Measurements from ENCODE around the gene IL1RAPL2.

Gene IL1RAPL2

DNA sequence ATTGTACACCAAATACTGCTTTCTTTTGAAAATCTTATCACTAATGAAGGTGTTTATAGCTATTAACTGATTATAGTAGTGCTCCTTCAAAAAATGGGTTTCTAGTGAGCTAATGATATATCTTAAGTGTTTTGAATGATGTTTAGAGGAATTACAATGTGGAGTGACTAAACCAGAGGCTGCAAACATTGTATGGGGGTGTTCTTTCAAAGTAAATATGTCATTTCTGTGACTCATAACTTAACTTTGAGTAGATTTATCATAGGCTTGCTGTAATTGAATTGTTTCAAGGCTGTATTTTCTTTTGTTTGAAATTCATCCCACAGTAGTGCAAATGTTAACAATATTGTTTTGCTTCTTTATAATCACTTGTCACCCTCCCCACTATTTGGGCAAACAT lies 141.6 kb downstream of the IL1RAPL2 start:
- DNase-seq: no peak
- no peak for TF ChIP-seq CTCF (IDR thresholded peaks at IDR 0.05; ENCODE audit: low read depth, low read length, missing control alignments)
- H3K27me3 ChIP-seq (replicated peaks): no peaks in the 10 kb centered on the region
- H3K36me3 ChIP-seq (replicated peaks): no peaks in the 10 kb centered on the region
- H3K27ac ChIP-seq: no peak overlapping the region
- H3K4me3 ChIP-seq (ENCODE audit: low read depth, low read length): no peak overlapping the region
- in situ Hi-C loops (cut with HindIII; ENCODE audit: low pct_ligation_motif_present, low sequenced_read_pairs): no loop called here

- in situ Hi-C loops (cut with HindIII; ENCODE audit: low pct_ligation_motif_present, low sequenced_read_pairs): no loop called here
- Histone ChIP-seq H3K4me3 (ENCODE audit: low read depth, low read length) (no peak overlapping the region), H3K36me3 (replicated peaks) (no peaks in the 10 kb centered on the region), H3K27me3 (replicated peaks) (no peaks in the 10 kb centered on the region), H3K27ac (no peak overlapping the region)
- TF ChIP-seq CTCF (IDR thresholded peaks at IDR 0.05; ENCODE audit: low read depth, low read length, missing control alignments): no peak
- no peak for DNase-seq
These were observed 146.5 kb downstream of the IL1RAPL2 start for GRCh38 chrX:104712515-104712914.

DNA sequence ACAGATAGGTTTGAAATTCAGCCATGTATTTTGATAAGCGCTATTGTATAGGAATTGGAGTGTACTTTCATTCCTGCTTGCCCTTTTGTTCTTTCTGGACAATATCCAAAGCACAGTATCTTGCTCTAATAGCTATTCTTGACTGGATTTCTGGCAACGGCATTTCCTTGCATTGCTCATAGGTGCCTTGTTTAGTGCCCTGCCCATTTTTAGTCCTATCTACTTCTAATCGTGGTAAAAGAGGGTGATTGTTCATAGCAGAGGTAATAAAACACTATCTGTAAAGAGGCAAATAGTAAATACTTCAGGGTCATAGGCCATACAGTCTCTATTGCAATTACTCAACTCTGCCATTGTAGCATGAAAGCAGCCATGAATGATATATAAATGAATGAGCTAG lies 155.9 kb downstream of the IL1RAPL2 start:
- in situ Hi-C loops (cut with HindIII; ENCODE audit: low pct_ligation_motif_present, low sequenced_read_pairs): no loop called here
- Histone ChIP-seq H3K27ac (no peak overlapping the region), H3K27me3 (replicated peaks) (no peaks in the 10 kb centered on the region), H3K4me3 (ENCODE audit: low read depth, low read length) (no peak overlapping the region), H3K36me3 (replicated peaks) (no peaks in the 10 kb centered on the region)
- no peak for DNase-seq
- no peak for TF ChIP-seq CTCF (IDR thresholded peaks at IDR 0.05; ENCODE audit: low read depth, low read length, missing control alignments)

- TF ChIP-seq CTCF (IDR thresholded peaks at IDR 0.05; ENCODE audit: low read depth, low read length, missing control alignments): no peak
- in situ Hi-C loops (cut with HindIII; ENCODE audit: low pct_ligation_motif_present, low sequenced_read_pairs): no loop called here
- H3K27ac ChIP-seq: no peak overlapping the region
- no peaks in the 10 kb centered on the region for H3K27me3 ChIP-seq (replicated peaks)
- DNase-seq: no peak
- no peak overlapping the region for H3K4me3 ChIP-seq (ENCODE audit: low read depth, low read length)
- no peaks in the 10 kb centered on the region for H3K36me3 ChIP-seq (replicated peaks)
These were observed 162.5 kb downstream of the IL1RAPL2 start for GRCh38 chrX:104728456-104728855.

DNA sequence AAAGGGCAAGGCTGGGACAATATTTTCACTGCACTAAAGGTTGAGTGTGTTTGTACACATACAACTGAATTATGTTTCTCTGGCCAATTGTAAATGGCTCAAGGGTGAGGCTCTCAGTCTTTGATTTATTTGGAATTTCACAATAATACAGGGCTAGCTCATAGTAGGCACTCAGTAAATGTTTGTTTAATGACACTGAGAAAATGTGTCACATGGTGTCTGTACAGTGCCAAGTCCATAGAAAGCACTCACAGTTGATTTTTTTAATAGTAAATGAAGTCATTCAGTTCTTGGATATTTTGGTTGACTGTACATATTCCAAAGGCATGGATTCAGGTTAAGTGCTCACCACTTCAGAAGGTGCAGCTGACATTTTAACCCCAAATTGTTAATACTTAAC lies 176.4 kb downstream of the IL1RAPL2 start:
- in situ Hi-C loops (cut with HindIII; ENCODE audit: low pct_ligation_motif_present, low sequenced_read_pairs): no loop called here
- no peak for TF ChIP-seq CTCF (IDR thresholded peaks at IDR 0.05; ENCODE audit: low read depth, low read length, missing control alignments)
- DNase-seq: no peak

GRCh38 chrX:104745152-104745551 lies 179.2 kb downstream of the IL1RAPL2 start:
- no peak for TF ChIP-seq CTCF (IDR thresholded peaks at IDR 0.05; ENCODE audit: low read depth, low read length, missing control alignments)
- H3K36me3 ChIP-seq (replicated peaks): no peaks in the 10 kb centered on the region

More for the DNA sequence above, 176.4 kb downstream of the IL1RAPL2 start:
- Histone ChIP-seq H3K4me3 (ENCODE audit: low read depth, low read length) (no peak overlapping the region), H3K36me3 (replicated peaks) (no peaks in the 10 kb centered on the region), H3K27ac (no peak overlapping the region), H3K27me3 (replicated peaks) (no peaks in the 10 kb centered on the region)

More at GRCh38 chrX:104745152-104745551, 179.2 kb downstream of the IL1RAPL2 start:
- in situ Hi-C loops (cut with HindIII; ENCODE audit: low pct_ligation_motif_present, low sequenced_read_pairs): no loop called here
- Histone ChIP-seq H3K4me3 (ENCODE audit: low read depth, low read length) (no peak overlapping the region), H3K27ac (no peak overlapping the region), H3K27me3 (replicated peaks) (no peaks in the 10 kb centered on the region)
- DNase-seq: no peak
